ENCODE results near the gene LYSMD2. TPM values are rescaled to one million over a fixed set of nuclear protein-coding genes. Genes with fewer than 3 reads are reported as not detected.

LYSMD2 gene
- total and polyA plus RNA-seq, 2 experiments from 2014 or later: 5.4 to 5.9 TPM

GRCh38 chr15:51709031-51709430, 28.4 kb downstream of the LYSMD2 start:
- Histone ChIP-seq H3F3A (replicated peaks; ENCODE audit: low read depth) (no peaks in the 10 kb centered on the region), H3K4me3 (no peak overlapping the region), H3K27me3 (ENCODE audit: insufficient read depth) (no peaks in the 10 kb centered on the region), H3K36me3 (ENCODE audit: insufficient read depth) (0 out of 2 replicates have a peak, but pooled peaks cover 5% of the 10 kb centered on the region), H3K9me2 (ENCODE audit: insufficient read depth) (no peaks in the 10 kb centered on the region), H3K4me2 (no peak overlapping the region), H2AFZ (no peak overlapping the region), H3K79me2 (replicated peaks; ENCODE audit: insufficient read depth) (no peaks in the 10 kb centered on the region), H3K27ac (ENCODE audit: low read depth) (no peak overlapping the region), H3K4me1 (ENCODE audit: insufficient read depth) (no peaks in the 10 kb centered on the region), H4K20me1 (replicated peaks; ENCODE audit: insufficient read depth) (no peaks in the 10 kb centered on the region)
- H3K36me3 Mint-ChIP-seq (ENCODE audit: low read depth): peaks cover 13% of the 10 kb centered on the region; the same call in 2 of the 3 replicates
- no peaks in the 10 kb centered on the region for H3K9me3 Mint-ChIP-seq
- no peak overlapping the region for H3K4me3 Mint-ChIP-seq
- peaks cover 2% of the 10 kb centered on the region for H3K27me3 Mint-ChIP-seq (ENCODE audit: insufficient read depth, low read depth, poor library complexity)
- H3K4me1 Mint-ChIP-seq: no peaks in the 10 kb centered on the region
- no peak overlapping the region for H3K27ac Mint-ChIP-seq
- ATAC-seq (no peak), DNase-seq (ENCODE audit: low spot score) (no peak)
- TF ChIP-seq POLR2AphosphoS5 (IDR thresholded peaks at IDR 0.05; ENCODE audit: low read depth) (no peak), STAT1 (IDR thresholded peaks at IDR 0.05; ENCODE audit: unreplicated experiment) (no peak), CTCF (conservative IDR thresholded peaks at IDR 0.05; ENCODE audit: low read depth in 2 of 2) (no peak)

DNA sequence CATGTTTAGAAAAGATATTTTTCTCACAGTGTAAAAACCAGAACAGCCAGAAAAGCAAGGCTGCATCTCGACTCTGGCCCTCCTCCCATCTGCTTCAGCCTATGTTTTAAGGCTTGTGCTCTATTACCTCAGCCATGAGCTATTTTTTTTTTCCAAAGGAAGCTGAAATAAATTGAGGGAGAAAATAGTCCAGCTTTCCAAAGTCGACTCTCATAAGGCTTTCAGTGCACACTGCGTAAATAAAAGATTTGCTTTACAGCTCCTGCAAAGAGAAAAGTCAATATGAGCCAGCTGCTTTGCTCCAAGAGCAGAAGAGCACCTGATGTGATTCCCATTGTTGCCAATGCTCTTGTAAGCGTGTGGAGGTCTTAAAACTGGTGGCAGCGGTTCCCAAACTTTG, 29.4 kb downstream of the LYSMD2 start:
- no peak for ATAC-seq
- no peak for TF ChIP-seq ZNF114 (CRISPR knock-in tag; IDR thresholded peaks at IDR 0.05)
- TF ChIP-seq, protein P1, sequence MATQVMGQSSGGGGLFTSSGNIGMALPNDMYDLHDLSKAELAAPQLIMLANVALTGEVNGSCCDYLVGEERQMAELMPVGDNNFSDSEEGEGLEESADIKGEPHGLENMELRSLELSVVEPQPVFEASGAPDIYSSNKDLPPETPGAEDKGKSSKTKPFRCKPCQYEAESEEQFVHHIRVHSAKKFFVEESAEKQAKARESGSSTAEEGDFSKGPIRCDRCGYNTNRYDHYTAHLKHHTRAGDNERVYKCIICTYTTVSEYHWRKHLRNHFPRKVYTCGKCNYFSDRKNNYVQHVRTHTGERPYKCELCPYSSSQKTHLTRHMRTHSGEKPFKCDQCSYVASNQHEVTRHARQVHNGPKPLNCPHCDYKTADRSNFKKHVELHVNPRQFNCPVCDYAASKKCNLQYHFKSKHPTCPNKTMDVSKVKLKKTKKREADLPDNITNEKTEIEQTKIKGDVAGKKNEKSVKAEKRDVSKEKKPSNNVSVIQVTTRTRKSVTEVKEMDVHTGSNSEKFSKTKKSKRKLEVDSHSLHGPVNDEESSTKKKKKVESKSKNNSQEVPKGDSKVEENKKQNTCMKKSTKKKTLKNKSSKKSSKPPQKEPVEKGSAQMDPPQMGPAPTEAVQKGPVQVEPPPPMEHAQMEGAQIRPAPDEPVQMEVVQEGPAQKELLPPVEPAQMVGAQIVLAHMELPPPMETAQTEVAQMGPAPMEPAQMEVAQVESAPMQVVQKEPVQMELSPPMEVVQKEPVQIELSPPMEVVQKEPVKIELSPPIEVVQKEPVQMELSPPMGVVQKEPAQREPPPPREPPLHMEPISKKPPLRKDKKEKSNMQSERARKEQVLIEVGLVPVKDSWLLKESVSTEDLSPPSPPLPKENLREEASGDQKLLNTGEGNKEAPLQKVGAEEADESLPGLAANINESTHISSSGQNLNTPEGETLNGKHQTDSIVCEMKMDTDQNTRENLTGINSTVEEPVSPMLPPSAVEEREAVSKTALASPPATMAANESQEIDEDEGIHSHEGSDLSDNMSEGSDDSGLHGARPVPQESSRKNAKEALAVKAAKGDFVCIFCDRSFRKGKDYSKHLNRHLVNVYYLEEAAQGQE (IDR thresholded peaks at IDR 0.05; ENCODE audit: unreplicated experiment): no peak
- TF ChIP-seq, protein P2, sequence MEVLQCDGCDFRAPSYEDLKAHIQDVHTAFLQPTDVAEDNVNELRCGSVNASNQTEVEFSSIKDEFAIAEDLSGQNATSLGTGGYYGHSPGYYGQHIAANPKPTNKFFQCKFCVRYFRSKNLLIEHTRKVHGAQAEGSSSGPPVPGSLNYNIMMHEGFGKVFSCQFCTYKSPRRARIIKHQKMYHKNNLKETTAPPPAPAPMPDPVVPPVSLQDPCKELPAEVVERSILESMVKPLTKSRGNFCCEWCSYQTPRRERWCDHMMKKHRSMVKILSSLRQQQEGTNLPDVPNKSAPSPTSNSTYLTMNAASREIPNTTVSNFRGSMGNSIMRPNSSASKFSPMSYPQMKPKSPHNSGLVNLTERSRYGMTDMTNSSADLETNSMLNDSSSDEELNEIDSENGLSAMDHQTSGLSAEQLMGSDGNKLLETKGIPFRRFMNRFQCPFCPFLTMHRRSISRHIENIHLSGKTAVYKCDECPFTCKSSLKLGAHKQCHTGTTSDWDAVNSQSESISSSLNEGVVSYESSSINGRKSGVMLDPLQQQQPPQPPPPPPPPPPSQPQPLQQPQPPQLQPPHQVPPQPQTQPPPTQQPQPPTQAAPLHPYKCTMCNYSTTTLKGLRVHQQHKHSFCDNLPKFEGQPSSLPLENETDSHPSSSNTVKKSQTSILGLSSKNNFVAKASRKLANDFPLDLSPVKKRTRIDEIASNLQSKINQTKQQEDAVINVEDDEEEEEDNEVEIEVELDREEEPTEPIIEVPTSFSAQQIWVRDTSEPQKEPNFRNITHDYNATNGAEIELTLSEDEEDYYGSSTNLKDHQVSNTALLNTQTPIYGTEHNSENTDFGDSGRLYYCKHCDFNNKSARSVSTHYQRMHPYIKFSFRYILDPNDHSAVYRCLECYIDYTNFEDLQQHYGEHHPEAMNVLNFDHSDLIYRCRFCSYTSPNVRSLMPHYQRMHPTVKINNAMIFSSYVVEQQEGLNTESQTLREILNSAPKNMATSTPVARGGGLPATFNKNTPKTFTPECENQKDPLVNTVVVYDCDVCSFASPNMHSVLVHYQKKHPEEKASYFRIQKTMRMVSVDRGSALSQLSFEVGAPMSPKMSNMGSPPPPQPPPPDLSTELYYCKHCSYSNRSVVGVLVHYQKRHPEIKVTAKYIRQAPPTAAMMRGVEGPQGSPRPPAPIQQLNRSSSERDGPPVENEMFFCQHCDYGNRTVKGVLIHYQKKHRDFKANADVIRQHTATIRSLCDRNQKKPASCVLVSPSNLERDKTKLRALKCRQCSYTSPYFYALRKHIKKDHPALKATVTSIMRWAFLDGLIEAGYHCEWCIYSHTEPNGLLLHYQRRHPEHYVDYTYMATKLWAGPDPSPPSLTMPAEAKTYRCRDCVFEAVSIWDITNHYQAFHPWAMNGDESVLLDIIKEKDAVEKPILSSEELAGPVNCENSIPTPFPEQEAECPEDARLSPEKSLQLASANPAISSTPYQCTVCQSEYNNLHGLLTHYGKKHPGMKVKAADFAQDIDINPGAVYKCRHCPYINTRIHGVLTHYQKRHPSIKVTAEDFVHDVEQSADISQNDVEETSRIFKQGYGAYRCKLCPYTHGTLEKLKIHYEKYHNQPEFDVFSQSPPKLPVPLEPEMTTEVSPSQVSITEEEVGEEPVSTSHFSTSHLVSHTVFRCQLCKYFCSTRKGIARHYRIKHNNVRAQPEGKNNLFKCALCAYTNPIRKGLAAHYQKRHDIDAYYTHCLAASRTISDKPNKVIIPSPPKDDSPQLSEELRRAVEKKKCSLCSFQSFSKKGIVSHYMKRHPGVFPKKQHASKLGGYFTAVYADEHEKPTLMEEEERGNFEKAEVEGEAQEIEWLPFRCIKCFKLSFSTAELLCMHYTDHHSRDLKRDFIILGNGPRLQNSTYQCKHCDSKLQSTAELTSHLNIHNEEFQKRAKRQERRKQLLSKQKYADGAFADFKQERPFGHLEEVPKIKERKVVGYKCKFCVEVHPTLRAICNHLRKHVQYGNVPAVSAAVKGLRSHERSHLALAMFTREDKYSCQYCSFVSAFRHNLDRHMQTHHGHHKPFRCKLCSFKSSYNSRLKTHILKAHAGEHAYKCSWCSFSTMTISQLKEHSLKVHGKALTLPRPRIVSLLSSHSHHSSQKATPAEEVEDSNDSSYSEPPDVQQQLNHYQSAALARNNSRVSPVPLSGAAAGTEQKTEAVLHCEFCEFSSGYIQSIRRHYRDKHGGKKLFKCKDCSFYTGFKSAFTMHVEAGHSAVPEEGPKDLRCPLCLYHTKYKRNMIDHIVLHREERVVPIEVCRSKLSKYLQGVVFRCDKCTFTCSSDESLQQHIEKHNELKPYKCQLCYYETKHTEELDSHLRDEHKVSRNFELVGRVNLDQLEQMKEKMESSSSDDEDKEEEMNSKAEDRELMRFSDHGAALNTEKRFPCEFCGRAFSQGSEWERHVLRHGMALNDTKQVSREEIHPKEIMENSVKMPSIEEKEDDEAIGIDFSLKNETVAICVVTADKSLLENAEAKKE (CRISPR knock-in tag; IDR thresholded peaks at IDR 0.05): no peak
- no peak for TF ChIP-seq JUNB (IDR thresholded peaks at IDR 0.05; ENCODE audit: unreplicated experiment)
- no peak for TF ChIP-seq CREB1 (CRISPR knock-in tag; IDR thresholded peaks at IDR 0.05; ENCODE audit: low read depth)
- no peak for TF ChIP-seq CTCF (conservative IDR thresholded peaks at IDR 0.05; ENCODE audit: low read depth in 2 of 2)

More for the DNA sequence above, 29.4 kb downstream of the LYSMD2 start:
- no peak for DNase-seq (ENCODE audit: low spot score)
- Histone ChIP-seq H3K4me2 (no peak overlapping the region), H3K27ac (ENCODE audit: low read depth) (no peak overlapping the region), H3F3A (replicated peaks; ENCODE audit: low read depth) (no peaks in the 10 kb centered on the region), H2AFZ (no peak overlapping the region), H4K20me1 (replicated peaks; ENCODE audit: insufficient read depth) (no peaks in the 10 kb centered on the region), H3K27me3 (ENCODE audit: insufficient read depth) (no peaks in the 10 kb centered on the region), H3K36me3 (ENCODE audit: insufficient read depth) (0 out of 2 replicates have a peak, but pooled peaks cover 5% of the 10 kb centered on the region), H3K4me1 (ENCODE audit: insufficient read depth) (no peaks in the 10 kb centered on the region), H3K79me2 (replicated peaks; ENCODE audit: insufficient read depth) (no peaks in the 10 kb centered on the region), H3K4me3 (no peak overlapping the region), H3K9me2 (ENCODE audit: insufficient read depth) (no peaks in the 10 kb centered on the region)
- Mint-ChIP-seq H3K27ac (no peak overlapping the region), H3K36me3 (ENCODE audit: low read depth) (peaks cover 4% of the 10 kb centered on the region; the same call in 2 of the 3 replicates), H3K27me3 (ENCODE audit: insufficient read depth, low read depth, poor library complexity) (no peaks in the 10 kb centered on the region), H3K9me3 (no peaks in the 10 kb centered on the region), H3K4me1 (no peaks in the 10 kb centered on the region), H3K4me3 (no peak overlapping the region)
